K562 (cell line): ENCODE measurements around the gene SAE1. TPM values are rescaled to one million over a fixed set of nuclear protein-coding genes. Genes with fewer than 3 reads are reported as not detected.

Experiments used
- C11orf30 ChIP-seq: fragments of 450-650 bp; IDR thresholded peaks from 2 replicates; pipeline ENCODE4 v1.6.1; 2016; ENCODE audit warnings: low read depth, mild to moderate bottlenecking
- EZH2 ChIP-seq: IDR thresholded peaks from 2 replicates; pipeline ENCODE4 v1.6.1; 2012; ENCODE audit warnings: low read depth, mild to moderate bottlenecking, inconsistent platforms, low read length, borderline replicate concordance
- FOXJ2 ChIP-seq: fragments of 200-800 bp; sonication (Bioruptor generic); IDR thresholded peaks from 2 replicates; pipeline ENCODE4 v1.6.1; 2016; ENCODE audit warnings: missing genetic modification characterization, missing compliant biosample characterization
- NFRKB ChIP-seq: fragments of 450-650 bp; IDR thresholded peaks from 2 replicates; pipeline ENCODE4 v1.6.1; 2016; ENCODE audit warnings: low read depth
- SMARCA4 ChIP-seq: fragments of 450-650 bp; IDR thresholded peaks from 2 replicates; pipeline ENCODE4 v1.6.1; 2016
- STAT5A ChIP-seq: IDR thresholded peaks from 2 replicates; pipeline ENCODE4 v1.6.1; 2012; ENCODE audit warnings: low read length, inconsistent platforms, borderline replicate concordance
- ZNF143 ChIP-seq: sonication (generic); formaldehyde crosslinking; IDR thresholded peaks from 2 replicates; pipeline ENCODE4 v1.9.0; 2022; ENCODE audit warnings: mild to moderate bottlenecking, missing genetic modification reagents
- polyA plus RNA-seq, 8 experiments: library from polyadenylated mRNA; depleted of rRNA in 4 of 8; stranded (reverse) in 5 of 8; unstranded in 3 of 8; fragments of >200 nt; fragmentation: Nextera tagmentation in 2 of 8; fragmentation: Illumina TruSeq in 1 of 8; extraction: Ambion mirVana in 2 of 8; extraction: Trizol in 1 of 8; gene quantifications; 2 replicates each; pipeline versions ENCODE4 v1.2.1 to v1.2.3, GENCODE V29; 2011 to 2014; ENCODE audit warnings: inconsistent platforms in 1 of 8, missing spikeins in 1 of 8
- total RNA-seq, 7 experiments: library from RNA; depleted of rRNA in 6 of 7; stranded (reverse); fragments of >200 nt in 6 of 7; fragmentation: Illumina TruSeq in 2 of 7; extraction: Trizol in 2 of 7; gene quantifications; 2 replicates each; pipeline versions ENCODE4 v1.2.1 to v1.2.3, GENCODE V29; 2011 to 2021; ENCODE audit warnings: low replicate concordance in 1 of 7
- TF ChIP-seq, protein P1 (sequence below): fragments of 250-450 bp; sonication (Bioruptor Pico); IDR thresholded peaks from 2 replicates; pipeline ENCODE4 v1.5.0; 2020; ENCODE audit warnings: mild to moderate bottlenecking, borderline replicate concordance
- TF ChIP-seq, protein P2 (sequence below): fragments of 450-650 bp; IDR thresholded peaks from 2 replicates; pipeline ENCODE4 v1.6.1; 2018; ENCODE audit warnings: mild to moderate bottlenecking, low read depth; ENCODE audit not compliant: partially characterized antibody
- TF ChIP-seq, protein P3 (sequence below): fragments of 450-650 bp; IDR thresholded peaks from 2 replicates; pipeline ENCODE4 v1.6.1; 2016
- TF ChIP-seq, protein P4 (sequence below): fragments of 450-650 bp; formaldehyde crosslinking; conservative IDR thresholded peaks from 2 replicates; pipeline ENCODE4 v1.4.0; 2022; ENCODE audit warnings: mild to moderate bottlenecking, missing genetic modification characterization
- TF ChIP-seq, protein P5 (sequence below): fragments of 250-450 bp; sonication (Bioruptor Pico); IDR thresholded peaks from 2 replicates; pipeline ENCODE4 v1.8.0; 2021; ENCODE audit warnings: mild to moderate bottlenecking, moderate library complexity
- TF ChIP-seq, protein P6 (sequence below): sonication (generic); formaldehyde crosslinking; IDR thresholded peaks from 2 replicates; pipeline ENCODE4 v1.8.1; 2023; ENCODE audit warnings: mild to moderate bottlenecking, missing genetic modification reagents

SAE1 gene
- total and polyA plus RNA-seq, 9 of the 15 experiments (the other 6 are each of a cell fraction or from before 2014, with no cell fraction given), result 82.8 to 299 (median 217) TPM

DNA sequence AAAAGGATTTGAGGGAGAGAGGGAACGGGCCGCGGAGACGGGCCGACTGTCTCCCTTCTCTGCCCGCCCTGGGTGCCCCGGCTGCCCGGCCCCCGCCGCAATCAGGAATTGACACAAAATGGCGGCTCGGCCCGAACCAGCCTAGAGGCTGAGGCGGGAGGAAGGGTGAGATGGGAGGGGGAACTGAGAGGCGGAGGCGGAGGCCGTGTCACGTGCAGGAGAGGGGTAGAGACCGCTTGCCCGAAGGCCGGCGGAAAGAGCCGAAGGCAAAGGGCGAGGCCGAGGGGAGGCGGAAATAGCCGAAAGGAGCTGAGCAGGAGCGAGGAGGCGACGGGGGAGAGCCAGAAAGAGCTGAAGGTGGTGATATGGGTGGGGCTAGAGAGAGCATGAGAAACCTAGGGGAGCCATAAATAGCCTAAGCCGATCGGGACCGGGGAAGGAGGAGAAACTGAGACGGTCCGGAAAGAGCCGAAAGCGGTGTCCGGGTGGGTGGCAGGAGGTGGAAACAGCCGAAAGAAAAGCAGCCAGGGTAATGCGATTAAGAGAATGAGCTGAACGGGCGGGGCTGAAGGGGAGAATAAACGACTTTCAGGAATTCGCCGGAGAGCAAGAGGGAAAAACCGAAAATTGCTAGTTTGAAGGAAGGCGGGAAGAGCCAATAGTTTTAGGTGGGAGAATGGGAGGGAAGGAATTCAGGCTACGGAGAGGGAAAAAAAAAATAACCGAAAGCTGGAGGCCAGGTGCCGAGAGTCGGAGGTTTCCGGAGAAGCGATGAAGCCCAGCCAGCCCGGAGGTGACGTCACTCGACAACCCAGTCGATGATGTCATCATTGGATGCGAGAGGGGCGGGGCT lies 17.4 kb upstream of the SAE1 start, which contains the start of gene ZC3H4 (continued):
- TF ChIP-seq, protein P1, sequence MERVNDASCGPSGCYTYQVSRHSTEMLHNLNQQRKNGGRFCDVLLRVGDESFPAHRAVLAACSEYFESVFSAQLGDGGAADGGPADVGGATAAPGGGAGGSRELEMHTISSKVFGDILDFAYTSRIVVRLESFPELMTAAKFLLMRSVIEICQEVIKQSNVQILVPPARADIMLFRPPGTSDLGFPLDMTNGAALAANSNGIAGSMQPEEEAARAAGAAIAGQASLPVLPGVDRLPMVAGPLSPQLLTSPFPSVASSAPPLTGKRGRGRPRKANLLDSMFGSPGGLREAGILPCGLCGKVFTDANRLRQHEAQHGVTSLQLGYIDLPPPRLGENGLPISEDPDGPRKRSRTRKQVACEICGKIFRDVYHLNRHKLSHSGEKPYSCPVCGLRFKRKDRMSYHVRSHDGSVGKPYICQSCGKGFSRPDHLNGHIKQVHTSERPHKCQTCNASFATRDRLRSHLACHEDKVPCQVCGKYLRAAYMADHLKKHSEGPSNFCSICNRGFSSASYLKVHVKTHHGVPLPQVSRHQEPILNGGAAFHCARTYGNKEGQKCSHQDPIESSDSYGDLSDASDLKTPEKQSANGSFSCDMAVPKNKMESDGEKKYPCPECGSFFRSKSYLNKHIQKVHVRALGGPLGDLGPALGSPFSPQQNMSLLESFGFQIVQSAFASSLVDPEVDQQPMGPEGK (CRISPR knock-in tag), result 0 out of 2 replicates have a peak, but pooled peaks have one; percentile 41
- no peak for TF ChIP-seq EZH2
- no peak for TF ChIP-seq STAT5A
- no peak; the same call in 1 of the 2 replicates for TF ChIP-seq C11orf30
- TF ChIP-seq, protein P2, sequence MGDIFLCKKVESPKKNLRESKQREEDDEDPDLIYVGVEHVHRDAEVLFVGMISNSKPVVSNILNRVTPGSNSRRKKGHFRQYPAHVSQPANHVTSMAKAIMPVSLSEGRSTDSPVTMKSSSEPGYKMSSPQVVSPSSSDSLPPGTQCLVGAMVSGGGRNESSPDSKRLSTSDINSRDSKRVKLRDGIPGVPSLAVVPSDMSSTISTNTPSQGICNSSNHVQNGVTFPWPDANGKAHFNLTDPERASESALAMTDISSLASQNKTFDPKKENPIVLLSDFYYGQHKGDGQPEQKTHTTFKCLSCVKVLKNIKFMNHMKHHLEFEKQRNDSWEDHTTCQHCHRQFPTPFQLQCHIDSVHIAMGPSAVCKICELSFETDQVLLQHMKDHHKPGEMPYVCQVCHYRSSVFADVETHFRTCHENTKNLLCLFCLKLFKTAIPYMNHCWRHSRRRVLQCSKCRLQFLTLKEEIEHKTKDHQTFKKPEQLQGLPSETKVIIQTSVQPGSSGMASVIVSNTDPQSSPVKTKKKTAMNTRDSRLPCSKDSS, result no peak
- TF ChIP-seq, protein P3, sequence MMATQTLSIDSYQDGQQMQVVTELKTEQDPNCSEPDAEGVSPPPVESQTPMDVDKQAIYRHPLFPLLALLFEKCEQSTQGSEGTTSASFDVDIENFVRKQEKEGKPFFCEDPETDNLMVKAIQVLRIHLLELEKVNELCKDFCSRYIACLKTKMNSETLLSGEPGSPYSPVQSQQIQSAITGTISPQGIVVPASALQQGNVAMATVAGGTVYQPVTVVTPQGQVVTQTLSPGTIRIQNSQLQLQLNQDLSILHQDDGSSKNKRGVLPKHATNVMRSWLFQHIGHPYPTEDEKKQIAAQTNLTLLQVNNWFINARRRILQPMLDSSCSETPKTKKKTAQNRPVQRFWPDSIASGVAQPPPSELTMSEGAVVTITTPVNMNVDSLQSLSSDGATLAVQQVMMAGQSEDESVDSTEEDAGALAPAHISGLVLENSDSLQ, result peak; percentile 64
- TF ChIP-seq, protein P4, sequence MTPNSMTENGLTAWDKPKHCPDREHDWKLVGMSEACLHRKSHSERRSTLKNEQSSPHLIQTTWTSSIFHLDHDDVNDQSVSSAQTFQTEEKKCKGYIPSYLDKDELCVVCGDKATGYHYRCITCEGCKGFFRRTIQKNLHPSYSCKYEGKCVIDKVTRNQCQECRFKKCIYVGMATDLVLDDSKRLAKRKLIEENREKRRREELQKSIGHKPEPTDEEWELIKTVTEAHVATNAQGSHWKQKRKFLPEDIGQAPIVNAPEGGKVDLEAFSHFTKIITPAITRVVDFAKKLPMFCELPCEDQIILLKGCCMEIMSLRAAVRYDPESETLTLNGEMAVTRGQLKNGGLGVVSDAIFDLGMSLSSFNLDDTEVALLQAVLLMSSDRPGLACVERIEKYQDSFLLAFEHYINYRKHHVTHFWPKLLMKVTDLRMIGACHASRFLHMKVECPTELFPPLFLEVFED (CRISPR knock-in tag), result peak; percentile 86; the same call in 1 of the 2 replicates
- TF ChIP-seq ZNF143 (CRISPR knock-in tag), result no peak
- peak; percentile 75 for TF ChIP-seq SMARCA4
- TF ChIP-seq, protein P5, sequence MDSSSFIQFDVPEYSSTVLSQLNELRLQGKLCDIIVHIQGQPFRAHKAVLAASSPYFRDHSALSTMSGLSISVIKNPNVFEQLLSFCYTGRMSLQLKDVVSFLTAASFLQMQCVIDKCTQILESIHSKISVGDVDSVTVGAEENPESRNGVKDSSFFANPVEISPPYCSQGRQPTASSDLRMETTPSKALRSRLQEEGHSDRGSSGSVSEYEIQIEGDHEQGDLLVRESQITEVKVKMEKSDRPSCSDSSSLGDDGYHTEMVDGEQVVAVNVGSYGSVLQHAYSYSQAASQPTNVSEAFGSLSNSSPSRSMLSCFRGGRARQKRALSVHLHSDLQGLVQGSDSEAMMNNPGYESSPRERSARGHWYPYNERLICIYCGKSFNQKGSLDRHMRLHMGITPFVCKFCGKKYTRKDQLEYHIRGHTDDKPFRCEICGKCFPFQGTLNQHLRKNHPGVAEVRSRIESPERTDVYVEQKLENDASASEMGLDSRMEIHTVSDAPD (CRISPR knock-in tag), result no peak
- TF ChIP-seq, protein P6, sequence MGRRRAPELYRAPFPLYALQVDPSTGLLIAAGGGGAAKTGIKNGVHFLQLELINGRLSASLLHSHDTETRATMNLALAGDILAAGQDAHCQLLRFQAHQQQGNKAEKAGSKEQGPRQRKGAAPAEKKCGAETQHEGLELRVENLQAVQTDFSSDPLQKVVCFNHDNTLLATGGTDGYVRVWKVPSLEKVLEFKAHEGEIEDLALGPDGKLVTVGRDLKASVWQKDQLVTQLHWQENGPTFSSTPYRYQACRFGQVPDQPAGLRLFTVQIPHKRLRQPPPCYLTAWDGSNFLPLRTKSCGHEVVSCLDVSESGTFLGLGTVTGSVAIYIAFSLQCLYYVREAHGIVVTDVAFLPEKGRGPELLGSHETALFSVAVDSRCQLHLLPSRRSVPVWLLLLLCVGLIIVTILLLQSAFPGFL, result no peak
- TF ChIP-seq NFRKB, result peak; percentile 98
- no peak; the same call in 1 of the 2 replicates for TF ChIP-seq FOXJ2 (tag)
